H1 (cell line): ENCODE results near the gene HADHB.

Source experiments
- NRF1 ChIP-seq: IDR thresholded peaks from 2 replicates; pipeline ENCODE4 v1.6.1; 2011; ENCODE audit warnings: mild to moderate bottlenecking, low read depth, low read length, improper control_type of control experiment
- POLR2A ChIP-seq, 2 experiments: IDR thresholded peaks; 1 replicate in 1 of 2; 2 replicates in 1 of 2; pipeline ENCODE4 v1.6.1; 2011; ENCODE audit warnings: low read depth in 2 of 2, low read length in 2 of 2, mild to moderate bottlenecking in 2 of 2; ENCODE audit errors: control extremely low read depth in 1 of 2
- POLR2AphosphoS5 ChIP-seq: IDR thresholded peaks from 2 replicates; pipeline ENCODE4 v1.6.1; 2011; ENCODE audit warnings: low read depth, low read length

GRCh38 chr2:26316041-26316440 lies 71.3 kb downstream of the HADHB start:
- TF ChIP-seq POLR2A (IDR thresholded peaks at IDR 0.05; ENCODE audit: control extremely low read depth in 1 of 2, low read depth in 2 of 2, low read length in 2 of 2) (no peak), NRF1 (no peak), POLR2AphosphoS5 (no peak)
